HG03378 (cell line): Measurements from ENCODE around the gene NCOA5.

Experiments
- ATAC-seq: cut with Tn5 transposase; IDR thresholded peaks from one replicate; pipeline ENCODE4 v1.9.1; 2021; ENCODE audit warnings: mild to moderate bottlenecking, moderate library complexity; ENCODE audit not compliant: unreplicated experiment

NCOA5 gene

GRCh38 chr20:46065006-46065405 is 24.8 kb downstream of the NCOA5 start:
- no peak for ATAC-seq

- no peak for ATAC-seq
Measured at GRCh38 chr20:46063652-46064054, 26.1 kb downstream of the NCOA5 start.

GRCh38 chr20:46063151-46063550 is 26.6 kb downstream of the NCOA5 start:
- no peak for ATAC-seq

- ATAC-seq, result no peak
Measured at GRCh38 chr20:46062621-46063020, 27.1 kb downstream of the NCOA5 start.

GRCh38 chr20:46062151-46062550 is 27.6 kb downstream of the NCOA5 start:
- ATAC-seq, result no peak

- ATAC-seq, result no peak
Measured at GRCh38 chr20:46060975-46061374, 28.8 kb downstream of the NCOA5 start.

- no peak for ATAC-seq
Measured at GRCh38 chr20:46060301-46060881, 29.4 kb downstream of the NCOA5 start.

GRCh38 chr20:46058599-46059281 is 31.0 kb downstream of the NCOA5 start:
- ATAC-seq, result no peak

- no peak for ATAC-seq
Measured at GRCh38 chr20:46057856-46058598, 31.7 kb downstream of the NCOA5 start.

- no peak for ATAC-seq
Measured at GRCh38 chr20:46056970-46057855, 32.5 kb downstream of the NCOA5 start.

- ATAC-seq, result no peak
Measured at GRCh38 chr20:46056027-46056833, 33.5 kb downstream of the NCOA5 start.

GRCh38 chr20:46055269-46055668 is 34.5 kb downstream of the NCOA5 start:
- no peak for ATAC-seq

GRCh38 chr20:46054606-46055005 is 35.2 kb downstream of the NCOA5 start:
- no peak for ATAC-seq

GRCh38 chr20:46053416-46053815 is 36.3 kb downstream of the NCOA5 start:
- ATAC-seq, result no peak

GRCh38 chr20:46051556-46052308 is 38.0 kb downstream of the NCOA5 start:
- no peak for ATAC-seq

- no peak for ATAC-seq
Measured at GRCh38 chr20:46050885-46051284, 38.9 kb downstream of the NCOA5 start.

GRCh38 chr20:46050444-46050843 is 39.3 kb downstream of the NCOA5 start:
- no peak for ATAC-seq

GRCh38 chr20:46049815-46050214 is 39.9 kb downstream of the NCOA5 start:
- no peak for ATAC-seq

GRCh38 chr20:46049190-46049589 is 40.6 kb downstream of the NCOA5 start:
- ATAC-seq, result no peak

GRCh38 chr20:46047821-46048220 is 41.9 kb downstream of the NCOA5 start:
- no peak for ATAC-seq
